ENCODE measurements around the gene ISOC2.

- TF ChIP-seq CTCF (IDR thresholded peaks at IDR 0.05) (no peak), POLR2AphosphoS5 (IDR thresholded peaks at IDR 0.05) (no peak), POLR2A (IDR thresholded peaks at IDR 0.05) (no peak)
Observed at GRCh38 chr19:55405638-55406037, 55.8 kb downstream of the ISOC2 start.

All from suprapubic skin (tissue), 4 donors.